ENCODE measurements around the gene HERC6.
"Not testable (repeated sequence)": the region's sequence is repeated elsewhere in the genome, so short reads cannot be mapped to it uniquely, and the experiment has no call there.

The HERC6 gene

GRCh38 chr4:88447371-88448095, 68.9 kb downstream of the HERC6 start:
- DNase-seq, result peak in 1 of 2 donors; percentile 4

GRCh38 chr4:88448211-88448765, 69.6 kb downstream of the HERC6 start:
- DNase-seq, result not testable (repeated sequence)

- DNase-seq, result no peak
These were observed 70.2 kb downstream of the HERC6 start for GRCh38 chr4:88448889-88449288.

- no peak for DNase-seq
These were observed 70.6 kb downstream of the HERC6 start for GRCh38 chr4:88449290-88449689.

GRCh38 chr4:88451205-88451604, 72.6 kb downstream of the HERC6 start:
- no peak for DNase-seq

GRCh38 chr4:88452912-88453311, 74.3 kb downstream of the HERC6 start:
- no peak for DNase-seq

GRCh38 chr4:88456670-88457306, 78.1 kb downstream of the HERC6 start, which contains the start of gene HERC5:
Gene HERC5 (plus strand): TSS chr4:88457119. CDS start chr4:88457270, 151 bp downstream.
- peak; percentile 95 to 97 for DNase-seq

- no peak for DNase-seq
These were observed 78.9 kb downstream of the HERC6 start for GRCh38 chr4:88457307-88458103.

- DNase-seq, result peak; percentile 28 to 81
These were observed 79.6 kb downstream of the HERC6 start for GRCh38 chr4:88458104-88458740.

GRCh38 chr4:88465653-88466192, 87.1 kb downstream of the HERC6 start:
- no peak for DNase-seq

- DNase-seq, result no peak
These were observed 88.7 kb downstream of the HERC6 start for GRCh38 chr4:88467392-88467791.

GRCh38 chr4:88477229-88477860, 98.7 kb downstream of the HERC6 start:
- DNase-seq, result no peak

GRCh38 chr4:88478247-88478646, 99.6 kb downstream of the HERC6 start:
- DNase-seq, result no peak

- DNase-seq, result no peak
These were observed 102.9 kb downstream of the HERC6 start for GRCh38 chr4:88481537-88481936.

GRCh38 chr4:88489100-88489761, 110.6 kb downstream of the HERC6 start:
- no peak for DNase-seq
